Parathyroid adenoma (tissue), 2 donors: ENCODE measurements around the gene GNG14.

Experiments used
- H2AFZ ChIP-seq: fragments of 300-600 bp; sonication (generic); one replicate; pipeline ENCODE4 v1.7.0; 2017; ENCODE audit warnings: antibody characterized with exemption, mild to moderate bottlenecking
- H3K27ac ChIP-seq: fragments of 300-600 bp; sonication (generic); one replicate; pipeline ENCODE4 v1.7.0; 2017
- H3K27me3 ChIP-seq: fragments of 300-600 bp; sonication (generic); one replicate; pipeline ENCODE4 v1.7.0; 2017; ENCODE audit warnings: low read length; ENCODE audit not compliant: control insufficient read depth, insufficient read depth
- H3K36me3 ChIP-seq: fragments of 300-600 bp; sonication (generic); one replicate; pipeline ENCODE4 v1.7.0; 2017; ENCODE audit warnings: low read length; ENCODE audit not compliant: control insufficient read depth, insufficient read depth
- H3K4me1 ChIP-seq: fragments of 300-600 bp; sonication (generic); one replicate; pipeline ENCODE4 v1.7.0; 2017; ENCODE audit warnings: control low read depth
- H3K4me2 ChIP-seq: fragments of 300-600 bp; sonication (generic); one replicate; pipeline ENCODE4 v1.7.0; 2017; ENCODE audit warnings: low read length
- H3K4me3 ChIP-seq: fragments of 300-600 bp; sonication (generic); one replicate; pipeline ENCODE4 v1.7.0; 2017; ENCODE audit warnings: low read depth, low read length
- H3K79me2 ChIP-seq: fragments of 300-600 bp; sonication (generic); one replicate; pipeline ENCODE4 v1.7.0; 2017; ENCODE audit warnings: control low read depth
- H3K9ac ChIP-seq: fragments of 300-600 bp; sonication (generic); one replicate; pipeline ENCODE4 v1.7.0; 2017; ENCODE audit warnings: mild to moderate bottlenecking
- H3K9me3 ChIP-seq: fragments of 300-600 bp; sonication (generic); one replicate; pipeline ENCODE4 v1.7.0; 2017; ENCODE audit warnings: low read length; ENCODE audit not compliant: control insufficient read depth
- CTCF ChIP-seq: fragments of 300-600 bp; sonication (generic); IDR thresholded peaks from one replicate; pipeline ENCODE4 v1.7.0; 2017; ENCODE audit warnings: antibody characterized with exemption, mild to moderate bottlenecking
- donor health status: primary hyperparathyroidism.

GNG14 gene

GRCh38 chr19:12692960-12693359 is 5.2 kb downstream of the GNG14 start:
- Histone ChIP-seq H3K36me3 (no peaks in the 10 kb centered on the region), H3K79me2 (no peaks in the 10 kb centered on the region), H3K9me3 (no peaks in the 10 kb centered on the region), H3K27me3 (no peaks in the 10 kb centered on the region), H3K9ac (no peak overlapping the region), H3K4me2 (no peak overlapping the region), H2AFZ (no peak overlapping the region), H3K4me3 (no peak overlapping the region), H3K4me1 (no peaks in the 10 kb centered on the region), H3K27ac (no peak overlapping the region)
- TF ChIP-seq CTCF, result no peak

- Histone ChIP-seq H3K27me3 (no peaks in the 10 kb centered on the region), H3K27ac (no peak overlapping the region), H3K79me2 (no peaks in the 10 kb centered on the region), H2AFZ (no peak overlapping the region), H3K9me3 (no peaks in the 10 kb centered on the region), H3K4me1 (no peaks in the 10 kb centered on the region), H3K36me3 (no peaks in the 10 kb centered on the region), H3K9ac (no peak overlapping the region), H3K4me3 (no peak overlapping the region), H3K4me2 (no peak overlapping the region)
- TF ChIP-seq CTCF, result no peak
Measured at GRCh38 chr19:12694641-12695040, 6.8 kb downstream of the GNG14 start.

GRCh38 chr19:12695096-12695495 is 7.3 kb downstream of the GNG14 start:
- no peaks in the 10 kb centered on the region for H3K79me2 ChIP-seq
- H3K4me1 ChIP-seq, result no peaks in the 10 kb centered on the region
- H3K27me3 ChIP-seq, result no peaks in the 10 kb centered on the region
- H2AFZ ChIP-seq, result no peak overlapping the region
- H3K36me3 ChIP-seq, result no peaks in the 10 kb centered on the region
- H3K27ac ChIP-seq, result no peak overlapping the region
- H3K9ac ChIP-seq, result no peak overlapping the region
- peak overlapping the region; percentile 72 for H3K4me2 ChIP-seq
- H3K9me3 ChIP-seq, result no peaks in the 10 kb centered on the region
- no peak for TF ChIP-seq CTCF
- H3K4me3 ChIP-seq, result peak overlapping the region; percentile 68

GRCh38 chr19:12695514-12695913 is 7.7 kb downstream of the GNG14 start:
- Histone ChIP-seq H3K4me3 (peak overlapping the region; percentile 68), H3K4me2 (peak overlapping the region; percentile 72), H3K4me1 (no peaks in the 10 kb centered on the region), H3K27ac (no peak overlapping the region), H3K79me2 (no peaks in the 10 kb centered on the region), H3K9ac (no peak overlapping the region), H3K9me3 (no peaks in the 10 kb centered on the region), H2AFZ (peak overlapping the region; percentile 99), H3K36me3 (no peaks in the 10 kb centered on the region), H3K27me3 (no peaks in the 10 kb centered on the region)
- TF ChIP-seq CTCF, result no peak

- H3K36me3 ChIP-seq, result no peaks in the 10 kb centered on the region
- peak overlapping the region; percentile 72 for H3K4me2 ChIP-seq
- H3K9me3 ChIP-seq, result no peaks in the 10 kb centered on the region
- no peaks in the 10 kb centered on the region for H3K79me2 ChIP-seq
- H3K27me3 ChIP-seq, result no peaks in the 10 kb centered on the region
- peak overlapping the region; percentile 74 for H3K27ac ChIP-seq
- H3K4me1 ChIP-seq, result no peaks in the 10 kb centered on the region
- peak overlapping the region; percentile 99 for H2AFZ ChIP-seq
- TF ChIP-seq CTCF, result no peak
- peak overlapping the region; percentile 68 for H3K4me3 ChIP-seq
- peak overlapping the region; percentile 21 for H3K9ac ChIP-seq
Measured at GRCh38 chr19:12695997-12696365, 8.2 kb downstream of the GNG14 start.
